Panc1 (cell line): ENCODE measurements around the gene ATP6V0D1. TPM values are rescaled to one million over a fixed set of nuclear protein-coding genes. Genes with fewer than 3 reads are reported as not detected.

ENCODE experiments used
- ATAC-seq: fragments of 200-7000 bp; cut with Tn5 transposase; 2 replicates; pipeline ENCODE4 v1.9.1; 2020; ENCODE audit warnings: mild to moderate bottlenecking, moderate library complexity
- BruUV-seq: library from RNA; stranded (reverse); fragments of 400-500 nt; replicated peaks from 2 replicates; lab custom pipeline; 2021; lab: Mats Ljungman, UMichigan
- CTCF ChIA-PET: fragments of 300-600 bp; sonication (Branson Sonifier 250); formaldehyde crosslinking; loops from one replicate; lab custom pipeline; 2022; ENCODE audit warnings: antibody characterized with exemption; lab: Charles Lee
- POLR2A ChIA-PET: fragments of 300-600 bp; sonication (Branson Sonifier 250); formaldehyde crosslinking; loops from one replicate; lab custom pipeline; 2022; ENCODE audit warnings: antibody characterized with exemption; lab: Charles Lee
- DNase-seq: peaks from one replicate; pipeline ENCODE4 v3.0.0-alpha.2; 2010; ENCODE audit warnings: low read depth, low spot score
- H3K27ac ChIP-seq: 2 replicates; pipeline ENCODE4 v1.5.1; 2011; ENCODE audit warnings: mild to moderate bottlenecking, low read length, inconsistent platforms
- H3K27me3 ChIP-seq: fragments of 200-500 bp; sonication (Bioruptor generic); 2 replicates; pipeline ENCODE4 v1.6.0; 2014; ENCODE audit warnings: low read length, inconsistent platforms; ENCODE audit not compliant: control insufficient read depth, insufficient read depth
- H3K36me3 ChIP-seq: fragments of 200-500 bp; sonication (Bioruptor generic); 2 replicates; pipeline ENCODE4 v1.5.1; 2014; ENCODE audit warnings: inconsistent platforms, mild to moderate bottlenecking, low read length, moderate library complexity; ENCODE audit not compliant: control insufficient read depth, insufficient read depth
- H3K4me1 ChIP-seq: 2 replicates; pipeline ENCODE4 v1.5.1; 2011; ENCODE audit warnings: inconsistent platforms, mild to moderate bottlenecking, low read length, moderate library complexity; ENCODE audit not compliant: control insufficient read depth, insufficient read depth
- H3K4me3 ChIP-seq, 2 experiments: 2 replicates each; pipeline ENCODE4 v1.5.1; 2011 to 2012; ENCODE audit warnings: low read depth in 2 of 2, low read length in 2 of 2, mild to moderate bottlenecking in 2 of 2, inconsistent platforms in 1 of 2, moderate library complexity in 1 of 2
- H3K9me3 ChIP-seq: fragments of 200-500 bp; sonication (Bioruptor generic); 2 replicates; pipeline ENCODE4 v1.5.1; 2014; ENCODE audit warnings: low read depth, mild to moderate bottlenecking, inconsistent platforms, low read length, moderate library complexity; ENCODE audit not compliant: control insufficient read depth, insufficient read depth
- POLR2AphosphoS5 ChIP-seq: IDR thresholded peaks from 2 replicates; pipeline ENCODE4 v1.6.1; 2012; ENCODE audit warnings: mild to moderate bottlenecking, low read depth, low read length, moderate library complexity
- SIN3A ChIP-seq: IDR thresholded peaks from 2 replicates; pipeline ENCODE4 v1.6.1; 2012; ENCODE audit warnings: low read depth, mild to moderate bottlenecking, low read length, moderate library complexity, borderline replicate concordance; ENCODE audit not compliant: insufficient read depth
- TCF7L2 ChIP-seq: IDR thresholded peaks from 2 replicates; pipeline ENCODE4 v1.6.1; 2011; ENCODE audit warnings: mild to moderate bottlenecking, low read depth, low read length, inconsistent platforms
- in situ Hi-C: cut with HindIII; loops from 2 replicates; pipeline ENCODE4 v1.10.0; 2016; ENCODE audit warnings: low sequenced_read_pairs, low pct_unique_long_range_greater_than_20kb
- intact Hi-C: fragments of 100-400 bp; cut with micrococcal nuclease; formaldehyde crosslinking; loops from one replicate; pipeline ENCODE4 v1.10.0; 2022; ENCODE audit not compliant: unreplicated experiment
- total RNA-seq: library from RNA; stranded (reverse); gene quantifications from one replicate; pipeline ENCODE4 v1.2.1, GENCODE V29; 2021; ENCODE audit not compliant: unreplicated experiment
- TF ChIP-seq, protein P1 (sequence below), 2 experiments: IDR thresholded peaks; 2 replicates each; pipeline ENCODE4 v1.6.1; 2011 to 2012; ENCODE audit warnings: low read depth in 2 of 2, control low read depth in 1 of 2, low read length in 1 of 2, mild to moderate bottlenecking in 1 of 2, moderate library complexity in 1 of 2; ENCODE audit not compliant: insufficient read depth in 1 of 2
- TF ChIP-seq, protein P2 (sequence below): fragments of 450-650 bp; IDR thresholded peaks from 2 replicates; pipeline ENCODE4 v1.5.1; 2017; ENCODE audit warnings: mild to moderate bottlenecking

ATP6V0D1 gene
- total RNA-seq, 1 experiment from 2014 or later, result 70.8 TPM

DNA sequence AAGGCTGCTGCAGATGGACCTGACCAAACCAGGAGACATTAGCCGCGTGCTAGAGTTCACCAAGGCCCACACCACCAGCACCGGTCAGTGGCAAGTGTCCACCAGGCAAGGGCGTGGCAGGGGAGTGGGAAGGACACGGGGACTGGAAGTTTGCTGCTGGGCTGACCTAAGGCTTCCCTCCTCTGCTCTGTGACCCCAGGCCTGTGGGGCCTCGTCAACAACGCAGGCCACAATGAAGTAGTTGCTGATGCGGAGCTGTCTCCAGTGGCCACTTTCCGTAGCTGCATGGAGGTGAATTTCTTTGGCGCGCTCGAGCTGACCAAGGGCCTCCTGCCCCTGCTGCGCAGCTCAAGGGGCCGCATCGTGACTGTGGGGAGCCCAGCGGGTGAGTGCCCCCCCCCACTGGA lies 45.2 kb downstream of the ATP6V0D1 start:
- ChIA-PET CTCF (interaction anchor here (0.6 kb wide), 1 partner anchor 34 kb away, joined by 3 read pairs; no protein-coding TSS in a partner anchor), POLR2A (no interaction called here)
- Histone ChIP-seq H3K27ac (no peak overlapping the region), H3K27me3 (no peaks in the 10 kb centered on the region), H3K9me3 (no peaks in the 10 kb centered on the region), H3K4me1 (peaks cover 2% of the 10 kb centered on the region; the same call in 1 of the 2 replicates), H3K4me3 (no peak overlapping the region), H3K36me3 (no peaks in the 10 kb centered on the region)
- in situ Hi-C loops, result no loop called here
- no peak for DNase-seq
- no peak for TF ChIP-seq TCF7L2
- no peak for TF ChIP-seq SIN3A
- TF ChIP-seq, protein P1, sequence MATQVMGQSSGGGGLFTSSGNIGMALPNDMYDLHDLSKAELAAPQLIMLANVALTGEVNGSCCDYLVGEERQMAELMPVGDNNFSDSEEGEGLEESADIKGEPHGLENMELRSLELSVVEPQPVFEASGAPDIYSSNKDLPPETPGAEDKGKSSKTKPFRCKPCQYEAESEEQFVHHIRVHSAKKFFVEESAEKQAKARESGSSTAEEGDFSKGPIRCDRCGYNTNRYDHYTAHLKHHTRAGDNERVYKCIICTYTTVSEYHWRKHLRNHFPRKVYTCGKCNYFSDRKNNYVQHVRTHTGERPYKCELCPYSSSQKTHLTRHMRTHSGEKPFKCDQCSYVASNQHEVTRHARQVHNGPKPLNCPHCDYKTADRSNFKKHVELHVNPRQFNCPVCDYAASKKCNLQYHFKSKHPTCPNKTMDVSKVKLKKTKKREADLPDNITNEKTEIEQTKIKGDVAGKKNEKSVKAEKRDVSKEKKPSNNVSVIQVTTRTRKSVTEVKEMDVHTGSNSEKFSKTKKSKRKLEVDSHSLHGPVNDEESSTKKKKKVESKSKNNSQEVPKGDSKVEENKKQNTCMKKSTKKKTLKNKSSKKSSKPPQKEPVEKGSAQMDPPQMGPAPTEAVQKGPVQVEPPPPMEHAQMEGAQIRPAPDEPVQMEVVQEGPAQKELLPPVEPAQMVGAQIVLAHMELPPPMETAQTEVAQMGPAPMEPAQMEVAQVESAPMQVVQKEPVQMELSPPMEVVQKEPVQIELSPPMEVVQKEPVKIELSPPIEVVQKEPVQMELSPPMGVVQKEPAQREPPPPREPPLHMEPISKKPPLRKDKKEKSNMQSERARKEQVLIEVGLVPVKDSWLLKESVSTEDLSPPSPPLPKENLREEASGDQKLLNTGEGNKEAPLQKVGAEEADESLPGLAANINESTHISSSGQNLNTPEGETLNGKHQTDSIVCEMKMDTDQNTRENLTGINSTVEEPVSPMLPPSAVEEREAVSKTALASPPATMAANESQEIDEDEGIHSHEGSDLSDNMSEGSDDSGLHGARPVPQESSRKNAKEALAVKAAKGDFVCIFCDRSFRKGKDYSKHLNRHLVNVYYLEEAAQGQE (IDR thresholded peaks at IDR 0.05; ENCODE audit: insufficient read depth in 1 of 2, low read depth in 2 of 2, low read length in 1 of 2), result no peak
- no peak for TF ChIP-seq POLR2AphosphoS5
- TF ChIP-seq, protein P2, sequence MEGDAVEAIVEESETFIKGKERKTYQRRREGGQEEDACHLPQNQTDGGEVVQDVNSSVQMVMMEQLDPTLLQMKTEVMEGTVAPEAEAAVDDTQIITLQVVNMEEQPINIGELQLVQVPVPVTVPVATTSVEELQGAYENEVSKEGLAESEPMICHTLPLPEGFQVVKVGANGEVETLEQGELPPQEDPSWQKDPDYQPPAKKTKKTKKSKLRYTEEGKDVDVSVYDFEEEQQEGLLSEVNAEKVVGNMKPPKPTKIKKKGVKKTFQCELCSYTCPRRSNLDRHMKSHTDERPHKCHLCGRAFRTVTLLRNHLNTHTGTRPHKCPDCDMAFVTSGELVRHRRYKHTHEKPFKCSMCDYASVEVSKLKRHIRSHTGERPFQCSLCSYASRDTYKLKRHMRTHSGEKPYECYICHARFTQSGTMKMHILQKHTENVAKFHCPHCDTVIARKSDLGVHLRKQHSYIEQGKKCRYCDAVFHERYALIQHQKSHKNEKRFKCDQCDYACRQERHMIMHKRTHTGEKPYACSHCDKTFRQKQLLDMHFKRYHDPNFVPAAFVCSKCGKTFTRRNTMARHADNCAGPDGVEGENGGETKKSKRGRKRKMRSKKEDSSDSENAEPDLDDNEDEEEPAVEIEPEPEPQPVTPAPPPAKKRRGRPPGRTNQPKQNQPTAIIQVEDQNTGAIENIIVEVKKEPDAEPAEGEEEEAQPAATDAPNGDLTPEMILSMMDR, result no peak
- intact Hi-C loops, result no loop called here
- no peak for ATAC-seq
- BruUV-seq, result no TSS peak

DNA sequence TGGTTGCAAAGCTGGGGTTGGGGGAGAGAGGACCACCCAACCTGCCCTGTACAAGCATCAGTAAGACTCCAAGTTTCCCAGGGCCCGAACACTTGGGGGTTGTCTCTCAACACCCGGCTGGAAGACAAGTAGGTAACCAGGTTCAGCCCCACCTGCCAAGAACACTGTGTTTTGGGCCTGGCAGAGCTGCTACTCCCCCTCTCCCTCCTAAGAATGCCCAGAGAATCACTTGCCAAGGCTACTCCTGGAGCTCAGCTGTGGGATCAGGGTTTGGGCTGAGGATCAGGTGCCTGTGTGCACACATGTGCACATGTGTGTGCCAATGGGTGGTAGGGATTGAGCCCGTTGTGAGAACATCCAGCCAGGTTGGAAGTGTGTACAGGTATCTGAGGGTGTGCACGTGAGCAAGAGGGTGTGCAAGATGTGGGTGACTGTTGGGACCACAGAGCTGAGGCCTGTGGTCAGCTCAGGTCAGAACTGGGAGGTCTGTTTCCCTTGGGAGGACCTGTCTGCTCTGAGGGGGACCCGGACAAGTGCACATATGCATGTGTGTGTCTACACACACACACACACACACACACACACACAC lies 47.7 kb downstream of the ATP6V0D1 start:
- in situ Hi-C loops, result no loop called here
- ATAC-seq (no peak), DNase-seq (no peak)
- BruUV-seq, result no TSS peak
- ChIA-PET CTCF (no interaction called here), POLR2A (interaction anchor here (0.6 to 0.7 kb wide), 2 partner anchors 13 to 209 kb away, joined by 3 to 5 read pairs; no protein-coding TSS in a partner anchor)
- Histone ChIP-seq H3K4me3 (no peak overlapping the region), H3K27ac (no peak overlapping the region), H3K36me3 (no peaks in the 10 kb centered on the region), H3K9me3 (no peaks in the 10 kb centered on the region), H3K27me3 (no peaks in the 10 kb centered on the region), H3K4me1 (peaks cover 2% of the 10 kb centered on the region; the same call in 1 of the 2 replicates)
- no peak for TF ChIP-seq POLR2AphosphoS5
- TF ChIP-seq SIN3A, result no peak
- TF ChIP-seq, protein P2, result no peak
- no peak for TF ChIP-seq TCF7L2
- TF ChIP-seq, protein P1 (IDR thresholded peaks at IDR 0.05; ENCODE audit: insufficient read depth in 1 of 2, low read depth in 2 of 2, low read length in 1 of 2), result no peak
- intact Hi-C loops, result no loop called here
